ENCODE data around the gene PAXIP1. TPM values are rescaled to one million over a fixed set of nuclear protein-coding genes. Genes with fewer than 3 reads are reported as not detected.
A peak's percentile ranks its signal among the peaks of the same experiment; 100 is the strongest.

The PAXIP1 gene
- total RNA-seq, 1 donor from 2014 or later = 12.1 TPM

- DNase-seq (ENCODE audit: low read depth) = no peak
Observed at GRCh38 chr7:154997840-154998370, 5.0 kb downstream of the PAXIP1 start.

GRCh38 chr7:154996756-154997155 lies 6.2 kb downstream of the PAXIP1 start:
- no peak for DNase-seq (ENCODE audit: low read depth)

- DNase-seq (ENCODE audit: low read depth) = no peak
Observed at GRCh38 chr7:154996101-154996500, 6.8 kb downstream of the PAXIP1 start.

- DNase-seq (ENCODE audit: low read depth) = no peak
Observed at GRCh38 chr7:154994996-154995395, 7.9 kb downstream of the PAXIP1 start.

- DNase-seq (ENCODE audit: low read depth) = no peak
Observed at GRCh38 chr7:154990964-154991540, 11.9 kb downstream of the PAXIP1 start.

GRCh38 chr7:154987571-154987970 lies 15.4 kb downstream of the PAXIP1 start:
- DNase-seq (ENCODE audit: low read depth) = no peak

- no peak for DNase-seq (ENCODE audit: low read depth)
Observed at GRCh38 chr7:154986200-154986945, 16.6 kb downstream of the PAXIP1 start.

- no peak for DNase-seq (ENCODE audit: low read depth)
Observed at GRCh38 chr7:154985230-154985629, 17.7 kb downstream of the PAXIP1 start.

GRCh38 chr7:154984601-154985188 lies 18.2 kb downstream of the PAXIP1 start:
- no peak for DNase-seq (ENCODE audit: low read depth)

- no peak for DNase-seq (ENCODE audit: low read depth)
Observed at GRCh38 chr7:154978017-154978416, 24.9 kb downstream of the PAXIP1 start.

- DNase-seq (ENCODE audit: low read depth) = no peak
Observed at GRCh38 chr7:154977250-154977649, 25.7 kb downstream of the PAXIP1 start.

GRCh38 chr7:154976844-154977243 lies 26.1 kb downstream of the PAXIP1 start:
- DNase-seq (ENCODE audit: low read depth) = no peak

GRCh38 chr7:154975984-154976383 lies 26.9 kb downstream of the PAXIP1 start:
- no peak for DNase-seq (ENCODE audit: low read depth)

GRCh38 chr7:154973381-154973780 lies 29.5 kb downstream of the PAXIP1 start:
- DNase-seq (ENCODE audit: low read depth) = no peak

- no peak for DNase-seq (ENCODE audit: low read depth)
Observed at GRCh38 chr7:154968336-154969001, 34.5 kb downstream of the PAXIP1 start.

- no peak for DNase-seq (ENCODE audit: low read depth)
Observed at GRCh38 chr7:154967401-154967955, 35.4 kb downstream of the PAXIP1 start.

GRCh38 chr7:154965014-154965413 lies 37.9 kb downstream of the PAXIP1 start:
- peak; percentile 87 for DNase-seq (ENCODE audit: low read depth)

- peak; percentile 19 for DNase-seq (ENCODE audit: low read depth)
Observed at GRCh38 chr7:154960063-154960790, 42.7 kb downstream of the PAXIP1 start.

GRCh38 chr7:154956427-154956826 lies 46.5 kb downstream of the PAXIP1 start:
- no peak for DNase-seq (ENCODE audit: low read depth)

- peak; percentile 47 for DNase-seq (ENCODE audit: low read depth)
Observed at GRCh38 chr7:154953006-154953684, 49.8 kb downstream of the PAXIP1 start.
